Suprapubic skin (tissue), 4 donors: ENCODE results near the gene PTGES3L. TPM values are rescaled to one million over a fixed set of nuclear protein-coding genes. Genes with fewer than 3 reads are reported as not detected.

Experiments used
- DNase-seq, 2 donors: peaks; one replicate each; pipeline ENCODE4 v3.0.0-alpha.2; 2019; ENCODE audit warnings: low spot score in 2 of 2
- H3K27ac ChIP-seq: fragments of 200-600 bp; sonication (generic); one replicate; pipeline ENCODE4 v1.5.1; 2019
- H3K27me3 ChIP-seq: fragments of 200-600 bp; sonication (generic); one replicate; pipeline ENCODE4 v1.5.1; 2019
- H3K36me3 ChIP-seq: fragments of 200-600 bp; sonication (generic); one replicate; pipeline ENCODE4 v1.5.1; 2019
- H3K4me1 ChIP-seq: fragments of 200-600 bp; sonication (generic); one replicate; pipeline ENCODE4 v1.5.1; 2019
- H3K4me3 ChIP-seq: fragments of 200-600 bp; sonication (generic); one replicate; pipeline ENCODE4 v1.5.1; 2019; ENCODE audit warnings: mild to moderate bottlenecking
- H3K9me3 ChIP-seq: fragments of 200-600 bp; sonication (generic); one replicate; pipeline ENCODE4 v1.5.1; 2019
- EP300 ChIP-seq: sonication (generic); formaldehyde crosslinking; IDR thresholded peaks from one replicate; pipeline ENCODE4 v1.6.1; 2017; ENCODE audit warnings: antibody characterized with exemption
- POLR2A ChIP-seq, 2 donors: fragments of 450-650 bp; IDR thresholded peaks; one replicate each; pipeline ENCODE4 v1.6.1; 2017; ENCODE audit warnings: antibody characterized with exemption in 2 of 2, mild to moderate bottlenecking in 2 of 2, moderate library complexity in 2 of 2
- POLR2AphosphoS5 ChIP-seq, 3 donors: sonication (generic); formaldehyde crosslinking; IDR thresholded peaks; one replicate each; pipeline ENCODE4 v1.6.1; 2017; ENCODE audit warnings: antibody characterized with exemption in 3 of 3
- WGBS: methylation state at CpG from one replicate; pipeline ENCODE4 v1.1.5; 2018; 5-methylcytosine and 5-hydroxymethylcytosine counted together
- total RNA-seq, 4 donors: library from RNA; depleted of rRNA; stranded (reverse); fragments of >200 nt; gene quantifications; one replicate each; pipeline ENCODE4 v1.1.0, GENCODE V29; 2016
- TF ChIP-seq, protein P1 (sequence below), 2 donors: fragments of 200-600 bp in 1 of 2; fragments of 450-650 bp in 1 of 2; sonication (generic) in 1 of 2; IDR thresholded peaks; one replicate each; pipeline ENCODE4 v1.5.1; 2016 to 2019; ENCODE audit warnings: antibody characterized with exemption in 2 of 2, mild to moderate bottlenecking in 1 of 2, moderate library complexity in 1 of 2

PTGES3L gene
- total RNA-seq, 4 donors from 2014 or later: 0.44 to 0.48 TPM; not detected in 2

GRCh38 chr17:43014020-43014648 lies 34.3 kb upstream of the PTGES3L start:
- 67% methylated on average over 11 of the region's 12 CpGs for WGBS

GRCh38 chr17:43013296-43013695 lies 33.4 kb upstream of the PTGES3L start:
- H3K36me3 ChIP-seq: peaks cover 30% of the 10 kb centered on the region
- TF ChIP-seq EP300: no peak
- no peak for TF ChIP-seq POLR2A (IDR thresholded peaks at IDR 0.05)
- TF ChIP-seq, protein P1, sequence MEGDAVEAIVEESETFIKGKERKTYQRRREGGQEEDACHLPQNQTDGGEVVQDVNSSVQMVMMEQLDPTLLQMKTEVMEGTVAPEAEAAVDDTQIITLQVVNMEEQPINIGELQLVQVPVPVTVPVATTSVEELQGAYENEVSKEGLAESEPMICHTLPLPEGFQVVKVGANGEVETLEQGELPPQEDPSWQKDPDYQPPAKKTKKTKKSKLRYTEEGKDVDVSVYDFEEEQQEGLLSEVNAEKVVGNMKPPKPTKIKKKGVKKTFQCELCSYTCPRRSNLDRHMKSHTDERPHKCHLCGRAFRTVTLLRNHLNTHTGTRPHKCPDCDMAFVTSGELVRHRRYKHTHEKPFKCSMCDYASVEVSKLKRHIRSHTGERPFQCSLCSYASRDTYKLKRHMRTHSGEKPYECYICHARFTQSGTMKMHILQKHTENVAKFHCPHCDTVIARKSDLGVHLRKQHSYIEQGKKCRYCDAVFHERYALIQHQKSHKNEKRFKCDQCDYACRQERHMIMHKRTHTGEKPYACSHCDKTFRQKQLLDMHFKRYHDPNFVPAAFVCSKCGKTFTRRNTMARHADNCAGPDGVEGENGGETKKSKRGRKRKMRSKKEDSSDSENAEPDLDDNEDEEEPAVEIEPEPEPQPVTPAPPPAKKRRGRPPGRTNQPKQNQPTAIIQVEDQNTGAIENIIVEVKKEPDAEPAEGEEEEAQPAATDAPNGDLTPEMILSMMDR (IDR thresholded peaks at IDR 0.05): no peak
- no peak for TF ChIP-seq POLR2AphosphoS5 (IDR thresholded peaks at IDR 0.05)
- no peak overlapping the region for H3K4me3 ChIP-seq
- H3K27ac ChIP-seq: no peak overlapping the region
- H3K9me3 ChIP-seq: no peaks in the 10 kb centered on the region
- WGBS: 79% methylated on average over 5 of the region's 8 CpGs
- DNase-seq: no peak
- H3K27me3 ChIP-seq: no peaks in the 10 kb centered on the region
- H3K4me1 ChIP-seq: peaks cover 74% of the 10 kb centered on the region

More at GRCh38 chr17:43014020-43014648, 34.3 kb upstream of the PTGES3L start:
- peaks cover 76% of the 10 kb centered on the region for H3K4me1 ChIP-seq
- H3K9me3 ChIP-seq: no peaks in the 10 kb centered on the region
- TF ChIP-seq POLR2AphosphoS5 (IDR thresholded peaks at IDR 0.05): no peak
- TF ChIP-seq, protein P1 (IDR thresholded peaks at IDR 0.05): no peak
- TF ChIP-seq POLR2A (IDR thresholded peaks at IDR 0.05): no peak
- no peak for TF ChIP-seq EP300
- H3K27ac ChIP-seq: peak overlapping the region; percentile 57
- H3K4me3 ChIP-seq: no peak overlapping the region
- DNase-seq: peak in 1 of 2 donors; percentile 65
- no peaks in the 10 kb centered on the region for H3K27me3 ChIP-seq
- H3K36me3 ChIP-seq: peaks cover 33% of the 10 kb centered on the region

DNA sequence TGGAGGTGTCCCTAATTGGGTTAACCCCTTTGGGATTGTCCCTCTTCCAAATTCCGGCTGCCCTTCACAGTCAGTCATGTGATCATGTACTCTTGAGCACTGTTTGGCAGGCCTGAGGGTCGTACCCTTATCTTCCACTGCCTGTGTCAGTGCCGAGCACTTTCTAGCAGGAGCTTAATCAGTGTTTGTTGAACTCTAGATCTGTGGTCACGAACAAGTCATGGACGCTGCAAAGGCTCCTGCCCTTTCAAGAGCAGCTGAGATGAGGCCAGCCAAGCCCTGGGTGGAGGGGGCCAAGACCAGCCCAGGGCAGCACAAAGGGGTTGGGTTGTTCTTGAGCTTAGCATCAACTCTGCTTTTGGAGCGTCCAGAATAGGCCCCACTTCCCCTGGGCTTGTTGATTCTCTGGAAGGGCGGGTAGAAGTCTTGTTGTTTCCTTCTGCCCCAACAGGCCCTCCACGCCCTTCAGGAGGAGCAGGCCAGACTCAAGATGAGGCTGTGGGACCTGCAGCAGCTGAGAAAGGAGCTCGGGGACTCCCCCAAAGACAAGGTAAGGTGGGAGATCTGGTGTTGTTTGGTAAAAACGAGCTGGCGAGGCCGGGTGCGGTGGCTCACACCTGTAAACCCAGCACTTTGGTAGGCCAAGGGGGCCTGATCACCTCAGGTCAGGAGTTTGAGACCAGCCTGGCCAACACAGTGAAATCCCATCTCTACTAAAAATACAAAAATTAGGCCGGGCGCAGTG lies 32.0 kb upstream of the PTGES3L start:
- peaks cover 76% of the 10 kb centered on the region for H3K4me1 ChIP-seq
- no peak overlapping the region for H3K4me3 ChIP-seq
- WGBS: 71% methylated on average over 15 of the region's 15 CpGs
- H3K27ac ChIP-seq: peak overlapping the region; percentile 47
- DNase-seq: no peak
- no peaks in the 10 kb centered on the region for H3K27me3 ChIP-seq
- peaks cover 22% of the 10 kb centered on the region for H3K36me3 ChIP-seq
- no peak for TF ChIP-seq POLR2A (IDR thresholded peaks at IDR 0.05)
- TF ChIP-seq, protein P1 (IDR thresholded peaks at IDR 0.05): no peak
- TF ChIP-seq EP300: no peak
- no peak for TF ChIP-seq POLR2AphosphoS5 (IDR thresholded peaks at IDR 0.05)
- H3K9me3 ChIP-seq: no peaks in the 10 kb centered on the region

GRCh38 chr17:43010667-43011308 lies 30.9 kb upstream of the PTGES3L start:
- H3K9me3 ChIP-seq: no peaks in the 10 kb centered on the region
- H3K27ac ChIP-seq: peak overlapping the region; percentile 47
- no peaks in the 10 kb centered on the region for H3K27me3 ChIP-seq
- no peak overlapping the region for H3K4me3 ChIP-seq
- H3K4me1 ChIP-seq: peaks cover 69% of the 10 kb centered on the region
- 87% methylated on average over 5 of the region's 5 CpGs for WGBS
- H3K36me3 ChIP-seq: peaks cover 12% of the 10 kb centered on the region
- DNase-seq: no peak
- TF ChIP-seq, protein P1 (IDR thresholded peaks at IDR 0.05): no peak
- TF ChIP-seq POLR2A (IDR thresholded peaks at IDR 0.05) (no peak), EP300 (no peak), POLR2AphosphoS5 (IDR thresholded peaks at IDR 0.05) (no peak)
